ENCODE measurements around the gene GGA3.
A peak's percentile ranks its signal among the peaks of the same experiment; 100 is the strongest.
"Not testable (repeated sequence)": the region's sequence is repeated elsewhere in the genome, so short reads cannot be mapped to it uniquely, and the experiment has no call there.

Gene GGA3

GRCh38 chr17:75227729-75228128 is 33.7 kb downstream of the GGA3 start:
- Histone ChIP-seq H3K4me1 (ENCODE audit: control insufficient read depth, insufficient read depth, low read length) (peaks cover 7% of the 10 kb centered on the region), H3K9me3 (ENCODE audit: control insufficient read depth, low read length) (no peaks in the 10 kb centered on the region), H3K27me3 (ENCODE audit: control insufficient read depth, insufficient read depth, low read length) (no peaks in the 10 kb centered on the region), H3K36me3 (ENCODE audit: control insufficient read depth, insufficient read depth, low read length) (peaks cover 16% of the 10 kb centered on the region), H3K9ac (ENCODE audit: low read length) (no peak overlapping the region), H3K4me3 (ENCODE audit: low read length) (no peak overlapping the region)

GRCh38 chr17:75225016-75225415 is 36.4 kb downstream of the GGA3 start:
- H3K9ac ChIP-seq (ENCODE audit: low read length) = no peak overlapping the region
- no peaks in the 10 kb centered on the region for H3K9me3 ChIP-seq (ENCODE audit: control insufficient read depth, low read length)
- peaks cover 6% of the 10 kb centered on the region for H3K36me3 ChIP-seq (ENCODE audit: control insufficient read depth, insufficient read depth, low read length)
- H3K4me3 ChIP-seq (ENCODE audit: low read length) = no peak overlapping the region
- H3K4me1 ChIP-seq (ENCODE audit: control insufficient read depth, insufficient read depth, low read length) = peaks cover 7% of the 10 kb centered on the region
- no peaks in the 10 kb centered on the region for H3K27me3 ChIP-seq (ENCODE audit: control insufficient read depth, insufficient read depth, low read length)

- H3K4me3 ChIP-seq (ENCODE audit: low read length) = no peak overlapping the region
- H3K9ac ChIP-seq (ENCODE audit: low read length) = no peak overlapping the region
- peaks cover 4% of the 10 kb centered on the region for H3K36me3 ChIP-seq (ENCODE audit: control insufficient read depth, insufficient read depth, low read length)
- no peaks in the 10 kb centered on the region for H3K4me1 ChIP-seq (ENCODE audit: control insufficient read depth, insufficient read depth, low read length)
- H3K9me3 ChIP-seq (ENCODE audit: control insufficient read depth, low read length) = no peaks in the 10 kb centered on the region
- H3K27me3 ChIP-seq (ENCODE audit: control insufficient read depth, insufficient read depth, low read length) = no peaks in the 10 kb centered on the region
Measured at GRCh38 chr17:75219815-75220214, 41.6 kb downstream of the GGA3 start.

GRCh38 chr17:75218131-75218530 is 43.3 kb downstream of the GGA3 start:
- Histone ChIP-seq H3K9ac (ENCODE audit: low read length) (no peak overlapping the region), H3K4me1 (ENCODE audit: control insufficient read depth, insufficient read depth, low read length) (no peaks in the 10 kb centered on the region), H3K4me3 (ENCODE audit: low read length) (no peak overlapping the region), H3K9me3 (ENCODE audit: control insufficient read depth, low read length) (no peaks in the 10 kb centered on the region), H3K36me3 (ENCODE audit: control insufficient read depth, insufficient read depth, low read length) (peaks cover 4% of the 10 kb centered on the region), H3K27me3 (ENCODE audit: control insufficient read depth, insufficient read depth, low read length) (no peaks in the 10 kb centered on the region)

- H3K36me3 ChIP-seq (ENCODE audit: control insufficient read depth, insufficient read depth, low read length) = no peaks in the 10 kb centered on the region
- H3K4me3 ChIP-seq (ENCODE audit: low read length) = no peak overlapping the region
Measured at GRCh38 chr17:75209061-75209460, 52.3 kb downstream of the GGA3 start.

GRCh38 chr17:75208161-75208560 is 53.2 kb downstream of the GGA3 start:
- no peaks in the 10 kb centered on the region for H3K9me3 ChIP-seq (ENCODE audit: control insufficient read depth, low read length)
- peaks cover 8% of the 10 kb centered on the region for H3K4me1 ChIP-seq (ENCODE audit: control insufficient read depth, insufficient read depth, low read length)
- no peaks in the 10 kb centered on the region for H3K27me3 ChIP-seq (ENCODE audit: control insufficient read depth, insufficient read depth, low read length)
- no peak overlapping the region for H3K4me3 ChIP-seq (ENCODE audit: low read length)
- H3K9ac ChIP-seq (ENCODE audit: low read length) = no peak overlapping the region
- H3K36me3 ChIP-seq (ENCODE audit: control insufficient read depth, insufficient read depth, low read length) = no peaks in the 10 kb centered on the region

More at GRCh38 chr17:75209061-75209460, 52.3 kb downstream of the GGA3 start:
- no peaks in the 10 kb centered on the region for H3K9me3 ChIP-seq (ENCODE audit: control insufficient read depth, low read length)
- H3K9ac ChIP-seq (ENCODE audit: low read length) = no peak overlapping the region
- peaks cover 8% of the 10 kb centered on the region for H3K4me1 ChIP-seq (ENCODE audit: control insufficient read depth, insufficient read depth, low read length)
- H3K27me3 ChIP-seq (ENCODE audit: control insufficient read depth, insufficient read depth, low read length) = no peaks in the 10 kb centered on the region

GRCh38 chr17:75207760-75208159 is 53.6 kb downstream of the GGA3 start:
- H3K27me3 ChIP-seq (ENCODE audit: control insufficient read depth, insufficient read depth, low read length) = no peaks in the 10 kb centered on the region
- H3K4me3 ChIP-seq (ENCODE audit: low read length) = no peak overlapping the region
- no peak overlapping the region for H3K9ac ChIP-seq (ENCODE audit: low read length)
- no peaks in the 10 kb centered on the region for H3K9me3 ChIP-seq (ENCODE audit: control insufficient read depth, low read length)
- peaks cover 8% of the 10 kb centered on the region for H3K4me1 ChIP-seq (ENCODE audit: control insufficient read depth, insufficient read depth, low read length)
- no peaks in the 10 kb centered on the region for H3K36me3 ChIP-seq (ENCODE audit: control insufficient read depth, insufficient read depth, low read length)

GRCh38 chr17:75207050-75207407 is 54.4 kb downstream of the GGA3 start:
- H3K4me3 ChIP-seq (ENCODE audit: low read length); H3K9me3 ChIP-seq (ENCODE audit: control insufficient read depth, low read length); H3K9ac ChIP-seq (ENCODE audit: low read length): not testable (repeated sequence)

GRCh38 chr17:75205793-75206163 is 55.6 kb downstream of the GGA3 start:
- no peaks in the 10 kb centered on the region for H3K36me3 ChIP-seq (ENCODE audit: control insufficient read depth, insufficient read depth, low read length)
- peaks cover 8% of the 10 kb centered on the region for H3K4me1 ChIP-seq (ENCODE audit: control insufficient read depth, insufficient read depth, low read length)
- H3K9me3 ChIP-seq (ENCODE audit: control insufficient read depth, low read length) = no peaks in the 10 kb centered on the region
- H3K27me3 ChIP-seq (ENCODE audit: control insufficient read depth, insufficient read depth, low read length) = no peaks in the 10 kb centered on the region
- peak overlapping the region; percentile 85 for H3K4me3 ChIP-seq (ENCODE audit: low read length)
- peak overlapping the region; percentile 90 for H3K9ac ChIP-seq (ENCODE audit: low read length)

More at GRCh38 chr17:75207050-75207407, 54.4 kb downstream of the GGA3 start:
- H3K27me3 ChIP-seq (ENCODE audit: control insufficient read depth, insufficient read depth, low read length); H3K4me1 ChIP-seq (ENCODE audit: control insufficient read depth, insufficient read depth, low read length); H3K36me3 ChIP-seq (ENCODE audit: control insufficient read depth, insufficient read depth, low read length): not testable (repeated sequence)

- H3K4me3 ChIP-seq (ENCODE audit: low read length) = peak within 1 kb of the TSS; percentile 85
- peak within 1 kb of the TSS; percentile 90 for H3K9ac ChIP-seq (ENCODE audit: low read length)
- H3K4me1 ChIP-seq (ENCODE audit: control insufficient read depth, insufficient read depth, low read length) = peaks cover 8% of the 10 kb centered on the region
- H3K9me3 ChIP-seq (ENCODE audit: control insufficient read depth, low read length) = no peaks in the 10 kb centered on the region
- H3K27me3 ChIP-seq (ENCODE audit: control insufficient read depth, insufficient read depth, low read length) = no peaks in the 10 kb centered on the region
- no peaks in the 10 kb centered on the region for H3K36me3 ChIP-seq (ENCODE audit: control insufficient read depth, insufficient read depth, low read length)
Measured at GRCh38 chr17:75205037-75205792, 56.2 kb downstream of the GGA3 start, which contains the start of gene NUP85. Gene NUP85, plus strand, starts transcription at chr17:75205679. Its CDS starts 83 bp downstream, at chr17:75205762.

GRCh38 chr17:75199886-75200618 is 61.4 kb downstream of the GGA3 start:
- Histone ChIP-seq H3K27me3 (ENCODE audit: control insufficient read depth, insufficient read depth, low read length) (no peaks in the 10 kb centered on the region), H3K4me3 (ENCODE audit: low read length) (no peak overlapping the region), H3K9me3 (ENCODE audit: control insufficient read depth, low read length) (no peaks in the 10 kb centered on the region), H3K9ac (ENCODE audit: low read length) (no peak overlapping the region), H3K36me3 (ENCODE audit: control insufficient read depth, insufficient read depth, low read length) (no peaks in the 10 kb centered on the region), H3K4me1 (ENCODE audit: control insufficient read depth, insufficient read depth, low read length) (peaks cover 7% of the 10 kb centered on the region)

- Histone ChIP-seq H3K36me3 (ENCODE audit: control insufficient read depth, insufficient read depth, low read length) (no peaks in the 10 kb centered on the region), H3K4me1 (ENCODE audit: control insufficient read depth, insufficient read depth, low read length) (no peaks in the 10 kb centered on the region), H3K9ac (ENCODE audit: low read length) (no peak overlapping the region), H3K4me3 (ENCODE audit: low read length) (no peak overlapping the region), H3K9me3 (ENCODE audit: control insufficient read depth, low read length) (no peaks in the 10 kb centered on the region), H3K27me3 (ENCODE audit: control insufficient read depth, insufficient read depth, low read length) (no peaks in the 10 kb centered on the region)
Measured at GRCh38 chr17:75194879-75195278, 66.5 kb downstream of the GGA3 start.

Measured in mucosa of stomach (tissue), 1 donor.